SW480 (cell line): ENCODE results near the gene AP2B1.
"Not testable (repeated sequence)": the region's sequence is repeated elsewhere in the genome, so short reads cannot be mapped to it uniquely, and the experiment has no call there.

Source experiments
- DNase-seq: peaks from one replicate; pipeline ENCODE4 v3.0.0-alpha.2; 2016; ENCODE audit warnings: low spot score

The AP2B1 gene

GRCh38 chr17:35748979-35749378, 161.9 kb downstream of the AP2B1 start:
- DNase-seq = no peak

DNA sequence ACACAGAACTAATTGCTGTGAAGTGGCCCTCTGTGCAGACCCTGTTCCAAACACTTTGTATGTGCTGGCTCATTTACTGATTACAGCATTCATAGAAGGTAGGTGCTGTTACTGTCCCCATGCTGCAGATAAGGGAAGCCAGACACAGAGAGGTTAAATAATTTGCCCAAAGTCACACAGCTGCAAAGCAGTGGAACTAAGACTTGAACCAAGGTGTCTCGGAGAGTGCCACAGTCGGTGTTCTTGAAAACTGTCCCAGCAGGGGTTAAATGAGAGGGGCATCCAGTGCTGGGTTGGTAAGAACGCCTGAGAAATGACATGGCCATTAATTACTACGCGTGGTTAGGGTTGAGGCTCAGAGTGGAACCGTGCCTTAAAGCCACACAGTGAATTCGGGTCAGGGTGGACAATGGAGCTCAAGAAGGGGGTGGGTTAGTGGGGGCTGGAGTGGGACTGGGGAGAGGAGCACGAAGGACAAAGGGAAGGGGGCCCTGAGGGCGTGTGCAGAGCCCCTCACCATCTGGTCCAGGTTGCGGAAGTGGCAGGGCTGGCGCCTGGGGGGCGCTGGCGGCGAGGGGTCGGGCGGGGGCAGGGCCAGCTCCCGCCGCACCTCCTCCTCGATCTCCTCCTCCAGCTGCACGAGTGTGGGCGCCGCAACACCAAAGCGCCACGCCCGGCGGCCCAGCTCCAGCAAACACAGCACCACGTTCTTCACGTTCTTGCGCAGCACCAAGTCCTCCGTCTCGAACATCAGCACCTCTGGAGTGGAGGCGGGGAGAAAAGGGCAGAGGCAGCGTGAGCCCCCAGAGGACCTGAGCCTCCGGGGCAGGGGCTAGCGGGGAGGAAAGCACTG, 162.7 kb downstream of the AP2B1 start:
- peak; percentile 22 for DNase-seq

DNA sequence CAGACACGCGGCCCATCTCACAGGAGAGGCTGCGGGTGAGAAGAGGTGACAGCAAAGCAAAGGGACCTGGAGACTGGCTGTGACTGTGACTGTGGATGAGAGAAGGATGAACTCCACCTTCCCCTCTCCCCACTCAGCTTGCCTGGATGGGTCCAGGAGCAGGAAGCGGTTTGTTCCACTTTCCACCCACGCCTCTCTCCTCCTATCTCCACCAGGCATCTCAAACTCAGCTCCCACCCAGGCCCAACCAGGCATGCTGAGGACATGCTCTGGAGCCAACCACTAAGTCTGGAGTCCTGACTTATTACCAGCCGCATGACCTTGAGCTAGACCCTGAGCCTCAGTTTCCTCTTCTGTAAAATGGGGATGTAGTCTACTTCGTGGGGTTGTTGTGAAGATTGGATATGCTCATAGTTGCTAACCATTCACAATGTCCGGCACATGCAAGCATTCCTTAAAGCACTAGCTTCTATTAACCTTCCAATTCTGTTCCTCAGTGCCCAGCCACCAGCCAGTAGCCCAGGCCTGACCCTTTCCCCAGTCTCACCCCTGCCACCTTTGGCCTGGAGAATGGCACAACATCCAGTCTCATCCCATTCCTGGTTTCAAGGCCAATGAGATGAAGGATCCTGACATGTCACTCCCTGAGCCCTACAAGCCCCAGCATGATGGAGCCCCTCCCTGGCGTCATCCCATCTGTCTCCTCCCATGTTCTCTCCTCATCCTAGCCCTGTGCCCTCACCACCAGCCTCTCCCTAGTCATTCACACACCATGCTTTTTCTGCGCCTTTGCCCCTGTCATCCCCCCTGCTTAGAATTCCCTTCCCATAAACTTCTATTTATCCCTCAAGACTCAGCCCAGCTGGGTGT, 163.6 kb downstream of the AP2B1 start:
- DNase-seq = no peak

DNA sequence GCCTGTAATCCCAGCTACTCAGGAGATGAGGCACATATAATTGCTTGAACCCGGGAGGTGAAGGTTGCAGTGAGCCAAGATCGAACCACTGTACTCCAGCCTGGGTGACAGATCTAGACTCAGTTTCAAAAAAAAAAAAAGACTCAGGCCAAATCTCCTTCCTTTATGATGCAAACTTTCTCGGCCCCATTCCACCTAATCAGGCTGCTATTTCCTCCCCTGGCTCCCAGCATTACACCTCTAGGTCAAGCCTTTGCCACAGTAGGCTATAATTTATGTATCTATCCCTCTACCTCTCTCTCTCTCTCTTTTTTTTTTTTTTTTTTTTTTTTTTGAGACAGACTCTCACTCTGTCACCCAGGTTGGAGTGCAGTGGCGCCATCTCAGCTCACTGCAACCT, 164.4 kb downstream of the AP2B1 start:
- not testable (repeated sequence) for DNase-seq

DNA sequence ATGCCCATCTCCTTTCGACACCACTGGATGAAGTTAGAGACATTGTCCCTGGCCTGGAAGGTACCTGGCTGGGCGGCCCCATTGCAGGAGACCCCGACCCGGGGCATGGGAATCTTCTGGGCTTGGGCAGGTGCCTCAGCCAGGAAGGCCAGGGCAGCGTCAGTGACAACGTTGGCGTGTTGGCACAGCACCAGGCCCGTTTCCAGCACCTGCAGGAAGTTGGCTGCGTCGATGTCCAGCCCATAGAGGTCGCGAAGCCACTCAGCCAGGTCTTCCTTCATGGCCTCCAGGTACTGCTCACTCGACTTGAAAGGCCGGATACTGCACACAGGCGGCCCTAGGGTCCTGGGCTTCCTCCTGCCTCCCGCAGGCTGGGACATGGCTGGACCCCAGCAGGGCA, 165.3 kb downstream of the AP2B1 start:
- DNase-seq = no peak

- no peak for DNase-seq
Observed at GRCh38 chr17:35752945-35753764, 166.0 kb downstream of the AP2B1 start, which contains the start of gene GAS2L2. Gene GAS2L2, minus strand, starts transcription at chr17:35753239. Its CDS starts 389 bp downstream, at chr17:35752850.

DNA sequence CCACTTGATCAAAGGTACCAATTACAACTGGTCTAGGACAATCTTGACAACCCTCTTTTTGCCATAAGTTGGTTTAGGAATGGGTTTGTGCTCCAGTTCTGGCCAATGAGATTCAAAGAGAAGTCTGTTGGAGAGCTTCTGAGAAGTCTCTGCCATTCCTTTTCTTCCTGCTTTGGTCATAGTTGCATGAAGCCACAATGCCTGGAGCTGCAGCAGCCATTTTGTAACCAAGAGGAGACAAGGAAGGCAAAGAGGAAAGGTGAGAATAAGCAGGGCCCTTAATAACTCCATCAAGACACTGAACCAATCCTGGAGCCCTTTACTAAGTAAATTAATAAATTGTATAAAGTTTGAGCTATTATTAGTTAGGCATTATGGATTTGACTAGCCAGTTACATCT, 170.1 kb downstream of the AP2B1 start:
- no peak for DNase-seq

GRCh38 chr17:35760587-35760986, 173.5 kb downstream of the AP2B1 start, which contains the start of gene C17orf50:
Gene C17orf50, plus strand, starts transcription at chr17:35760887. Its CDS starts 55 bp downstream, at chr17:35760942.
- DNase-seq = no peak

- DNase-seq = no peak
Observed at GRCh38 chr17:35761601-35762000, 174.5 kb downstream of the AP2B1 start.

DNA sequence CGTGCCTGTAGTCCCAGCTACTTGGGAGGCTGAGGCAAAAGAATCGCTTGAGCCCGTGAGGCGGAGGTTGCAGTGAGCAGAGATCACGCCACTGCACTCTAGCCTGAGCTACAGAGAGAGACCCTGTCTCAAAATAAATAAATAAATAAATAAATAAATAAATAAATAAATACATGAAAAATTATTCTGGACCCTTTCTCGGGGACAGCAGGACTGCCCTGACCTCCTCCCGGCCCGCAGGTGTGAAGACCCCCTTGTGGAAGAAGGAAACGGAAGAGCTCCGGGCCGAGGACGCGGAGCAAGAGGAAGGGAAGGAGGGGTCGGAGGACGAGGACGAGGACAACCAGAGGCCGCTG, 176.6 kb downstream of the AP2B1 start:
- DNase-seq = no peak

DNA sequence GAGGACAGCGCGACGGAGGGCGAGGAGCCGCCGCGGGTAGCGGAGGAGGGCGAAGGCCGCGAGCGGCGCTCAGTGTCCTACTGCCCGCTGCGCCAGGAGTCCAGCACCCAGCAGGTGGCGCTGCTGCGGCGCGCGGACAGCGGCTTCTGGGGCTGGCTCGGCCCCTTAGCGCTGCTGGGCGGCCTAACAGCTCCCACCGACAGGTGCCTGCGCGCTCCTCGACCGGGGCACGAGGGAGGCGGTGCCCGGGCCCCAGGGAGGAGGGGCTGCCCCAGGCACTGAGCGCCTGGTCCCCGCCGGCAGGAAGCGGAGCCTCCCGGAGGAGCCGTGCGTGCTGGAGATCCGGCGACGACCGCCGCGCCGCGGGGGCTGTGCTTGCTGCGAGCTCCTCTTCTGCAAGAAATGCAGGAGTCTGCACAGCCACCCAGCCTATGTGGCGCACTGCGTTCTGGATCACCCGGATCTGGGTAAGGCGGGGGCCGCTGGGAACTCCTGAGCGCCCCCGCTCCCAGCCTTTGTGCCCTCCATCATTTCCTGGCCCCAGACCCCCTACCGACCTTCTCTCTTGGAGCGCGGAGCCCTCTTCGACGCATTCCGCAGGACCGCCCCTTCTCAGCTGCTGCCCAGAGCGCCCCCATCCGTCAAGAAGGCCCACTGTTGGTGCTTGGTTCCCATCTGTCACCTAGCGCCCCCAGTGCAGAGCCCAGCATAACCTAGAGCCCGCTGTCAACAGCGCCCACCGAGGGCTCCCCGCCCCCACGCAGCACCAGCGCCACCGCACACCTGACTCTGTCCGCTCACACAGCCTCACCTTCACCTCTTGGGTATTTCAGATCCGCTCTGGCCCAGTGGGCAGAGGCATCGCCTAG, 177.2 kb downstream of the AP2B1 start:
- peak; percentile 90 for DNase-seq

DNA sequence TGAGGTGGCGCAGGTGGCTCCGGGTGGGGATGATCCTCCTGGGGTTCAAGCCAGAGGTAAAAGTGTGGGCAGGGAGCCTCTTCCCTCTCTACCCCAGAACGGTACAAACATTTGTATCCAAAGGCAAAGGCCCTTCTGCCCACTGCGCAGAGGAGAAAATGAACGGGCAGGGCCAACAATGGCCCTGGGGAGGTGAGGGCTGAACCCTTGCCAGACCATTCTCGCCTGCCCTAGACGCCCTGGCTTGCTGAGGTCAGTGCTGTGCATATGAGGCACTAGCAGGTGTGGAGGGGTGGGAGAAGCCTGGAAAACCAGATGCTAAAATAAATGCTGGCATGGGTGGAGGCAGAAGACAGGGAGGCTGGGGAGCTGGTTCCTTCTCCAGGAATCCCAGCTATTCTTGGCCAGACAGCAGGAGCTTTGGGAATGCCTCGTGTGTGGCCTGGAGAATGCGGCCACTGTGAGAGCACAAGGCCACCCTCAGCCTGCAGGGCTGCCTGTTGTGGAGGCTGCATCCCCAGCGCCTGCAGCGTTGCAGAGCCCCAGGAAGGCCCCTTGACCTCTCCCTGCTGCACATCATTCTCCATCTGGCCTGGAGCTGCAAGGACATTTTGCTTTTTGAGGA, 178.1 kb downstream of the AP2B1 start:
- no peak for DNase-seq

DNA sequence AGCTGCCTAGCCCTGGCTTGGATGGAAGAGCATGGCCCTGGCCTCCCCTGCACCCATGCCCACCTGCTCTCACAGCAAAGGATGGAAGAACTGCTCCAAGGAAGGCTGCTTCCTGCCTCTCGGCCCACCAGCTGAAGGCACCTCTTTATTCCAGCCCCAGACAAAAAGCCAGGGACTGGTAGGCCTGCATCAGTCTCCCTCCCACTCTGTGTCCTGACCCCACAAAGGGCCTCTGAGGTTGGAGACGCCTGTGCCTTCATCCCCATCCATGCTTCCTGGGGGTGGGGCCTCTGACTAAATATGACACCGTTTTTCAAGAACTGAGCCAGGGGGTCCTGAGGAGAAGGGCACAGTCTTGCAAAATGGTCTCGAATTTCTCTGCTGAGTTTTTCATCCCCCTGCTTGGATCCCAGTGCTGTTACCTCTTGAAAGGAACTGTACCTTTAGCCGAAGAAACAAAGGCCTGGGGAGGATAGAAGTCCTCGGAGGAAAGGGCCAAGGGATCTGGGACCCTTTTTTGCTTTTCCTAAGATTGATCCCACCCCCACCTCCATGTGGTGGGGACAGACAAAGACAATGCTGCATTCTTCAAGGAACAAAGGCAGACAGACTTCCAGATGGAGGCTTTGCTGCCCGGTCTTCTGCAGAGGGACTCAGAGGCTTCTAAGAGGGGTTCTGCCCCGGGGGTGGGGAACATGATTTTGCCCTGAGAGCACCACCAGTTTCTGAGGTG, 178.8 kb downstream of the AP2B1 start:
- DNase-seq = no peak

GRCh38 chr17:35766489-35766877, 179.4 kb downstream of the AP2B1 start:
- no peak for DNase-seq

- DNase-seq = peak; percentile 44
Observed at GRCh38 chr17:35766903-35767510, 179.9 kb downstream of the AP2B1 start.

DNA sequence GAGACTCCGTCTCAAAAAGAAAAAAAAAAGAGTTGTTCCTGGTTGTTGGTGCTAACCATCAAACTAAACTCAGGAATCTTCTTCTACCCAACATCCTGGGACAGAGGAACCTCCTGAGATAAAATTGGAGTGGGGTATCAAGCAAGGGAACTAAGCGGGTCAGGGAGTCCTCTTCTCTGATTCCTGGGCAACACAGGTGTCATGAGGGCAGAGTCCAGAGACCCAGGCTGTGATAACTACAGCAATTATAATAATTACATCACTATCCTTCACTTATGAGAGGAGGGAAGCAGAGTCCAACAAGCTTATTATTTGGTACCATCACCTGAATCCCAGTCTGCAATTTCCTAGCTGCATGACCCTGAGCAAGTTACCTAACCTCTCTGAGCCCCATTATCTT, 181.7 kb downstream of the AP2B1 start:
- no peak for DNase-seq

GRCh38 chr17:35769895-35770486, 182.9 kb downstream of the AP2B1 start:
- no peak for DNase-seq

- DNase-seq = no peak
Observed at GRCh38 chr17:35773129-35773528, 186.0 kb downstream of the AP2B1 start.
